ENCODE data around the gene MXD3. TPM values are rescaled to one million over a fixed set of nuclear protein-coding genes. Genes with fewer than 3 reads are reported as not detected.
"Not testable (repeated sequence)": the region's sequence is repeated elsewhere in the genome, so short reads cannot be mapped to it uniquely, and the experiment has no call there.

The MXD3 gene
- total RNA-seq (10.8 and 11.5 TPM in 2 replicates), polyA plus RNA-seq (12.0 and 14.8 TPM in 2 replicates), polyA minus RNA-seq (4.3 and 8.4 TPM in 2 replicates)
- 4.7 TPM for total RNA-seq (2013)

GRCh38 chr5:177311723-177312648 is at the start of gene MXD3:
Gene MXD3, minus strand, starts transcription at chr5:177311898. Its CDS starts 68 bp downstream, at chr5:177311830.
- ATAC-seq (ENCODE audit: low read depth) (peak; percentile 89), DNase-seq (peak; percentile 94)
- H3K4me3 Mint-ChIP-seq = peak within 1 kb of the TSS; percentile 90
- no peaks in the 10 kb centered on the region for H3K9me3 Mint-ChIP-seq (ENCODE audit: insufficient read depth)
- under 1% methylated on average over 78 of the region's 78 CpGs for WGBS (ENCODE audit: insufficient coverage)
- H3K27ac ChIP-seq (ENCODE audit: low read length in 2 of 2) = peak within 1 kb of the TSS; percentile 27 to 34
- peaks cover 40 to 58% of the 10 kb centered on the region in 2 donors for H3K4me1 ChIP-seq (ENCODE audit: control insufficient read depth in 2 of 2, insufficient read depth in 2 of 2, low read length in 2 of 2)
- peak within 1 kb of the TSS; percentile 99 for H3K4me2 ChIP-seq (replicated peaks; ENCODE audit: low read depth, low read length, poor library complexity, severe bottlenecking)
- peak within 1 kb of the TSS; percentile 68 for H2AFZ ChIP-seq (ENCODE audit: insufficient read depth, low read depth, low read length, poor library complexity, severe bottlenecking)
- H3K4me3 ChIP-seq (ENCODE audit: control extremely low read depth in 1 of 5, extremely low read depth in 1 of 5, insufficient read depth in 1 of 5, low read depth in 2 of 5, low read length in 4 of 5) = peak within 1 kb of the TSS; percentile 15 to 80 (median 63)
- intact Hi-C loops (cut with micrococcal nuclease) = loop anchor here (1.0 to 10.0 kb wide), 4 partner anchors 12 to 803 kb away; partner anchors contain the start of genes GRK6 and N4BP3
- POLR2A ChIA-PET = interaction anchor here (0.6 to 1.4 kb wide), 4 partner anchors 10 to 178 kb away, joined by 3 read pairs; partner anchors contain the start of gene NSD1
- no peaks in the 10 kb centered on the region for H3K27me3 Mint-ChIP-seq
- H3K79me2 ChIP-seq (ENCODE audit: control insufficient read depth, insufficient read depth, low read length) = peaks cover 25% of the 10 kb centered on the region
- peak within 1 kb of the TSS; percentile 84 for H3K27ac Mint-ChIP-seq
- no peaks in the 10 kb centered on the region for H3K27me3 ChIP-seq (replicated peaks in 1 of 4; ENCODE audit: control extremely low read depth in 1 of 4, control insufficient read depth in 3 of 4, insufficient read depth in 4 of 4, low read length in 3 of 4)
- TF ChIP-seq CTCF (IDR thresholded peaks at IDR 0.05) (no peak), EZH2 (IDR thresholded peaks at IDR 0.05; ENCODE audit: borderline replicate concordance, insufficient read depth, low read depth, low read length, poor library complexity, severe bottlenecking) (no peak)
- CTCF ChIA-PET = interaction anchor here (0.6 to 4.9 kb wide), 7 partner anchors 7 to 204 kb away, joined by 3 to 34 read pairs (median 4); partner anchors contain the start of gene LMAN2
- H3K4me1 Mint-ChIP-seq = peaks cover 41% of the 10 kb centered on the region
- H4K20me1 ChIP-seq (ENCODE audit: control insufficient read depth, insufficient read depth, low read length, poor library complexity, severe bottlenecking) = peaks cover 52% of the 10 kb centered on the region
- H3K9ac ChIP-seq (ENCODE audit: low read length) = peak within 1 kb of the TSS; percentile 72
- H3K36me3 ChIP-seq (replicated peaks in 1 of 2; ENCODE audit: control extremely low read depth in 1 of 2, control insufficient read depth in 1 of 2, extremely low read depth in 1 of 2, insufficient read depth in 2 of 2, low read length in 1 of 2) = peaks cover 0 to 6% of the 10 kb centered on the region in 2 experiments
- peaks cover 0 to 2% (median 0%) of the 10 kb centered on the region in 3 donors for H3K9me3 ChIP-seq (ENCODE audit: control extremely low read depth in 1 of 3, control insufficient read depth in 2 of 3, insufficient read depth in 1 of 3, low read length in 2 of 3)

GRCh38 chr5:177360740-177361139 is 49.0 kb upstream of the MXD3 start:
- H3K27me3 ChIP-seq (replicated peaks in 1 of 4; ENCODE audit: control extremely low read depth in 1 of 4, control insufficient read depth in 3 of 4, insufficient read depth in 4 of 4, low read length in 3 of 4); H3K27me3 Mint-ChIP-seq; ATAC-seq (ENCODE audit: low read depth); intact Hi-C loops (cut with micrococcal nuclease); H2AFZ ChIP-seq (ENCODE audit: insufficient read depth, low read depth, low read length, poor library complexity, severe bottlenecking); H3K4me3 Mint-ChIP-seq; H3K9me3 ChIP-seq (ENCODE audit: control extremely low read depth in 1 of 3, control insufficient read depth in 2 of 3, insufficient read depth in 1 of 3, low read length in 2 of 3); H3K9ac ChIP-seq (ENCODE audit: low read length); H3K4me3 ChIP-seq (ENCODE audit: control extremely low read depth in 1 of 5, extremely low read depth in 1 of 5, insufficient read depth in 1 of 5, low read depth in 2 of 5, low read length in 4 of 5); DNase-seq; H3K9me3 Mint-ChIP-seq (ENCODE audit: insufficient read depth): not testable (repeated sequence)
- H4K20me1 ChIP-seq (ENCODE audit: control insufficient read depth, insufficient read depth, low read length, poor library complexity, severe bottlenecking) = peaks cover 73% of the 10 kb centered on the region
- peaks cover 0 to 20% of the 10 kb centered on the region in 2 experiments for H3K36me3 ChIP-seq (replicated peaks in 1 of 2; ENCODE audit: control extremely low read depth in 1 of 2, control insufficient read depth in 1 of 2, extremely low read depth in 1 of 2, insufficient read depth in 2 of 2, low read length in 1 of 2)
- POLR2A ChIA-PET = interaction anchor here (1.1 to 2.5 kb wide), 3 partner anchors 8 to 10 kb away, joined by 4 to 14 read pairs (median 8); partner anchors contain the start of gene LMAN2
- peaks cover 79% of the 10 kb centered on the region for H3K79me2 ChIP-seq (ENCODE audit: control insufficient read depth, insufficient read depth, low read length)
- peak overlapping the region; percentile 81 for H3K4me2 ChIP-seq (replicated peaks; ENCODE audit: low read depth, low read length, poor library complexity, severe bottlenecking)
- peaks cover 79% of the 10 kb centered on the region for H3K4me1 Mint-ChIP-seq
- peak overlapping the region in 1 of 2 donors; percentile 50 for H3K27ac ChIP-seq (ENCODE audit: low read length in 2 of 2)
- 96% methylated on average over 6 of the region's 7 CpGs for WGBS (ENCODE audit: insufficient coverage)
- H3K27ac Mint-ChIP-seq = peak overlapping the region; percentile 93
- CTCF ChIA-PET = interaction anchor here (0.9 to 2.8 kb wide), 7 partner anchors 8 to 51 kb away, joined by 3 to 16 read pairs (median 4); partner anchors contain the start of gene LMAN2
- H3K4me1 ChIP-seq (ENCODE audit: control insufficient read depth in 2 of 2, insufficient read depth in 2 of 2, low read length in 2 of 2) = peaks cover 64 to 82% of the 10 kb centered on the region in 2 donors

All from B cell (primary cell).